Body of pancreas (tissue), 4 donors: ENCODE data around the gene WDR77. TPM values are rescaled to one million over a fixed set of nuclear protein-coding genes. Genes with fewer than 3 reads are reported as not detected.
A peak's percentile ranks its signal among the peaks of the same experiment; 100 is the strongest.

Experiments used
- ATAC-seq: fragments of 150-250 bp; one replicate; pipeline ENCODE4 v1.9.1; 2016
- DNase-seq, 4 donors: peaks; one replicate each; pipeline ENCODE4 v3.0.0-alpha.2; 2019
- H3K27ac ChIP-seq, 4 donors: fragments of 200-600 bp; sonication (generic); 1 replicate in 3 of 4; 2 replicates in 1 of 4; pipeline versions ENCODE4 v1.5.1 to v1.6.1; 2016 to 2019; ENCODE audit warnings: mild to moderate bottlenecking in 1 of 4, mixed read lengths in 1 of 4, moderate library complexity in 1 of 4
- H3K27me3 ChIP-seq, 2 donors: fragments of 200-600 bp; sonication (generic); one replicate each; pipeline ENCODE4 v1.6.0; 2016; ENCODE audit warnings: mild to moderate bottlenecking in 1 of 2
- H3K36me3 ChIP-seq, 2 donors: fragments of 200-600 bp; sonication (generic); replicated peaks in 1 of 2; 2 replicates each; pipeline ENCODE4 v1.5.1; 2016; ENCODE audit warnings: low read depth in 2 of 2; ENCODE audit not compliant: insufficient read depth in 1 of 2
- H3K4me1 ChIP-seq: fragments of 200-600 bp; sonication (generic); one replicate; pipeline ENCODE4 v1.6.0; 2016
- H3K4me3 ChIP-seq, 2 donors: fragments of 200-600 bp; sonication (generic); 1 replicate in 1 of 2; 2 replicates in 1 of 2; pipeline ENCODE4 v1.5.1; 2016 to 2019
- H3K9me3 ChIP-seq, 3 donors: fragments of 200-600 bp; sonication (generic); 1 replicate in 2 of 3; 2 replicates in 1 of 3; pipeline ENCODE4 v1.5.1; 2016
- CTCF ChIP-seq, 7 experiments: fragments of 450-650 bp in 4 of 7; fragments of 200-600 bp in 3 of 7; sonication (generic) in 3 of 7; IDR thresholded peaks; one replicate each; pipeline ENCODE4 v1.5.1; 2016 to 2019; ENCODE audit warnings: antibody characterized with exemption in 7 of 7
- POLR2A ChIP-seq, 3 donors: fragments of 450-650 bp; IDR thresholded peaks; one replicate each; pipeline ENCODE4 v1.6.1; 2016; ENCODE audit warnings: antibody characterized with exemption in 3 of 3, mild to moderate bottlenecking in 2 of 3
- WGBS, 2 donors: methylation state at CpG; one replicate each; pipeline ENCODE4 v1.1.5; 2017; 5-methylcytosine and 5-hydroxymethylcytosine counted together
- intact Hi-C: fragments of 100-400 bp; cut with DNase I; formaldehyde crosslinking; loops from one replicate; pipeline ENCODE4 v1.15.1; 2023
- total RNA-seq, 2 donors: library from RNA; depleted of rRNA; stranded (reverse); fragments of >200 nt; gene quantifications; one replicate each; pipeline ENCODE4 v1.1.0, GENCODE V29; 2016

Gene WDR77
- total RNA-seq, 2 donors from 2014 or later = 14.8 to 18.2 TPM

GRCh38 chr1:111448482-111448917, 556 bp downstream of the WDR77 start:
- Histone ChIP-seq H3K4me3 (peak overlapping the region; percentile 85 to 90), H3K27me3 (no peaks in the 10 kb centered on the region), H3K36me3 (peaks cover 0 to 5% of the 10 kb centered on the region in 2 donors), H3K27ac (peak overlapping the region; percentile 21 to 86 (median 70)), H3K4me1 (peaks cover 50% of the 10 kb centered on the region), H3K9me3 (no peaks in the 10 kb centered on the region)
- ATAC-seq (peak; percentile 2), DNase-seq (no peak)
- 0 to 1% methylated on average over 11 to 25 of the region's 25 CpGs for WGBS, 2 donors
- no peak for TF ChIP-seq CTCF (IDR thresholded peaks at IDR 0.05)
- no peak for TF ChIP-seq POLR2A (IDR thresholded peaks at IDR 0.05)
- intact Hi-C loops = no loop called here

GRCh38 chr1:111446967-111447892, 1.8 kb downstream of the WDR77 start:
- Histone ChIP-seq H3K36me3 (peaks cover 0 to 12% of the 10 kb centered on the region in 2 donors), H3K27me3 (no peaks in the 10 kb centered on the region), H3K9me3 (no peaks in the 10 kb centered on the region), H3K4me1 (peaks cover 45% of the 10 kb centered on the region), H3K4me3 (no peak overlapping the region), H3K27ac (peak overlapping the region in 1 of 4 donors; percentile 2)
- intact Hi-C loops = no loop called here
- no peak for TF ChIP-seq POLR2A (IDR thresholded peaks at IDR 0.05)
- TF ChIP-seq CTCF (IDR thresholded peaks at IDR 0.05) = no peak
- DNase-seq (peak in 2 of 4 donors; percentile 25 to 29), ATAC-seq (no peak)
- WGBS, 2 donors = 36 to 39% methylated on average over 4 of the region's 4 CpGs

GRCh38 chr1:111446546-111446945, 2.5 kb downstream of the WDR77 start:
- peak overlapping the region in 2 of 4 donors; percentile 2 to 29 for H3K27ac ChIP-seq
- no peak for TF ChIP-seq CTCF (IDR thresholded peaks at IDR 0.05)
- TF ChIP-seq POLR2A (IDR thresholded peaks at IDR 0.05) = no peak
- H3K4me3 ChIP-seq = no peak overlapping the region
- WGBS, 2 donors = 38 to 53% methylated on average over 4 of the region's 4 CpGs
- intact Hi-C loops = no loop called here
- no peak for ATAC-seq
- peaks cover 0 to 12% of the 10 kb centered on the region in 2 donors for H3K36me3 ChIP-seq
- H3K9me3 ChIP-seq = no peaks in the 10 kb centered on the region
- no peak for DNase-seq
- peaks cover 38% of the 10 kb centered on the region for H3K4me1 ChIP-seq
- no peaks in the 10 kb centered on the region for H3K27me3 ChIP-seq

GRCh38 chr1:111444031-111444430, 5.0 kb downstream of the WDR77 start:
- TF ChIP-seq POLR2A (IDR thresholded peaks at IDR 0.05) = no peak
- TF ChIP-seq CTCF (IDR thresholded peaks at IDR 0.05) = no peak
- intact Hi-C loops = no loop called here
- H3K27me3 ChIP-seq = no peaks in the 10 kb centered on the region
- ATAC-seq (no peak), DNase-seq (no peak)
- H3K36me3 ChIP-seq = peaks cover 0 to 22% of the 10 kb centered on the region in 2 donors
- no peaks in the 10 kb centered on the region for H3K9me3 ChIP-seq
- no peak overlapping the region for H3K4me3 ChIP-seq
- peaks cover 22% of the 10 kb centered on the region for H3K4me1 ChIP-seq
- 85 to 88% methylated on average over 3 of the region's 3 CpGs for WGBS, 2 donors
- H3K27ac ChIP-seq = no peak overlapping the region
